GM20000 (cell line): Measurements from ENCODE around the gene CORIN.

ENCODE experiments used
- DNase-seq: peaks from one replicate; pipeline ENCODE4 v3.0.0; 2012; ENCODE audit warnings: low spot score
- TF ChIP-seq, protein P1 (sequence below): IDR thresholded peaks from 2 replicates; pipeline ENCODE4 v1.5.1; 2012; ENCODE audit warnings: mild to moderate bottlenecking, control low read depth; ENCODE audit errors: extremely low read depth, missing control alignments

CORIN gene

DNA sequence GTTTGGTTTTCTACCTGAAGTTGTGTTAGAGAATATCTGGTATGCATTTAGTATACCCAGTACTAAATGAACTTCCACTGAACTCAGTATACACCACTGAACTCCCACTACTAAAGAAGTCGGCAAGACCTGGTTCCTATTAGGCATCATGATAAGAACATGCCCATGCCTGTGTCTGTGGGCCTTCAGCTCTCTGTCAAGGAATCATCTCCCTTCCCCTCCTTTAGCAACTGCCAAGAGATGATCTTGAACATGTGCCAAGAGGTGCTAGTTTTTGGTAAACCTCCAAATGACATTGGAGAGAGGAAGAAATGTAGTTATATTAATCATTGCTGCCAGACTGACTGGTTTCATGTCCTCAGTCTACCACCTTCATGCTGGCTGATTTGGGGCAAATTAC is 239.5 kb downstream of the CORIN start:
- DNase-seq, result no peak
- TF ChIP-seq, protein P1, sequence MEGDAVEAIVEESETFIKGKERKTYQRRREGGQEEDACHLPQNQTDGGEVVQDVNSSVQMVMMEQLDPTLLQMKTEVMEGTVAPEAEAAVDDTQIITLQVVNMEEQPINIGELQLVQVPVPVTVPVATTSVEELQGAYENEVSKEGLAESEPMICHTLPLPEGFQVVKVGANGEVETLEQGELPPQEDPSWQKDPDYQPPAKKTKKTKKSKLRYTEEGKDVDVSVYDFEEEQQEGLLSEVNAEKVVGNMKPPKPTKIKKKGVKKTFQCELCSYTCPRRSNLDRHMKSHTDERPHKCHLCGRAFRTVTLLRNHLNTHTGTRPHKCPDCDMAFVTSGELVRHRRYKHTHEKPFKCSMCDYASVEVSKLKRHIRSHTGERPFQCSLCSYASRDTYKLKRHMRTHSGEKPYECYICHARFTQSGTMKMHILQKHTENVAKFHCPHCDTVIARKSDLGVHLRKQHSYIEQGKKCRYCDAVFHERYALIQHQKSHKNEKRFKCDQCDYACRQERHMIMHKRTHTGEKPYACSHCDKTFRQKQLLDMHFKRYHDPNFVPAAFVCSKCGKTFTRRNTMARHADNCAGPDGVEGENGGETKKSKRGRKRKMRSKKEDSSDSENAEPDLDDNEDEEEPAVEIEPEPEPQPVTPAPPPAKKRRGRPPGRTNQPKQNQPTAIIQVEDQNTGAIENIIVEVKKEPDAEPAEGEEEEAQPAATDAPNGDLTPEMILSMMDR, result no peak

DNA sequence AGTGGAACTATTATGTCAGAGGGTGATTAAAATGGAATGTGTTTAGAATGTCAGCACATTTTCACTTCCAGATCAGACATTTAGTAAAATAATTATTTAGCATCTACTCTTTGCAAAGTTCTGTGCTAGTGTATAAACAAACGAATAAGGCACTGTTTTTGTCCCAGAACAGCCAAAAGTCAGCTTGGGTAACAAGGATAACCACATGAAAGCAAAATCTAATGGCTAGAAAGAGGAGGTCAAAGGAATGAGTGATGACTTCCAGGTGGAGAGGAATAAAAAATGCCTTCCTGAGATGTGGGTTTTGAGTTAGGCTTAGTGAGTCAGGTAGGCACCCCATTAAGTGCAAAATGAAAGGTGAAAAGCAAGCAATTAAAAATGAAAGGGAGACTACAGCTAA is 240.2 kb downstream of the CORIN start:
- TF ChIP-seq, protein P1, result no peak

DNA sequence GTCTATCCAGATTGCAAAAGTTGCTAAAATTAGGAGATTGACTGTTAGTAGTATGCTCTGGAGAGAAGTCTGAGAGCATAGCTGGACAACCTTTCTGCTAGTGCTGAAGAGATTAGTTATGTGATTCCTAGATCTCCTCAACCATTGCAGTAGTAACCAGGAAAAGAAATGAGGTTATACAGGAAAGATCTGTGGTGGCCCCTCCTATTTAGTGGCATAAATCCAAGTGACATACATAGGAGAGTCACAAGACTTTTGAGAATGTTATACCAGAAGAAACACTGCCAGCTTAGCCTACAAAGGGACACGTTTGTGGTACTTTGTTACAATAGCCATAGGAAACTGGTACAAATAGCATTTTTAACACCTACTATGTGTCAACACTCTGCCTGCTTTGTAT is 247.5 kb downstream of the CORIN start:
- DNase-seq, result no peak
- TF ChIP-seq, protein P1, result no peak

More for the DNA sequence above, 240.2 kb downstream of the CORIN start:
- no peak for DNase-seq

DNA sequence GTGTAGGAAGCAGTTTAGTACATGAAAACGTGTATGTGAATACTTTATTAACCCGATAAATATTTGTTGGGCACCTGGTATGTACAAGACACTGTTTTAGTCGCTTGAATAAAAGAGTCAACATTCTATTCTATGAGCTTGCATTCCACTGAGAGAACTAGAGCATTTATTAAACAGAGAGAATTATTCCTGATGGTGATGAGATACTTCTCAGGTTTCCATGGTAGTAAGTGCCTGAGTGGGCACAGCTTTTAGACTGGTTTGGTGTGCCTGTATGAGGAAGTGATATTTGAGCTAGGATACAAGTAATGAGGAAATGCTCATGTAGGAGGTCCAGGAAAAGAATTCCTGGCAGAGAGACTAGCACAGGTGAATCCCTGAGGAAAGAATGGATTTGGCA is 258.6 kb downstream of the CORIN start:
- TF ChIP-seq, protein P1, result no peak
- no peak for DNase-seq

DNA sequence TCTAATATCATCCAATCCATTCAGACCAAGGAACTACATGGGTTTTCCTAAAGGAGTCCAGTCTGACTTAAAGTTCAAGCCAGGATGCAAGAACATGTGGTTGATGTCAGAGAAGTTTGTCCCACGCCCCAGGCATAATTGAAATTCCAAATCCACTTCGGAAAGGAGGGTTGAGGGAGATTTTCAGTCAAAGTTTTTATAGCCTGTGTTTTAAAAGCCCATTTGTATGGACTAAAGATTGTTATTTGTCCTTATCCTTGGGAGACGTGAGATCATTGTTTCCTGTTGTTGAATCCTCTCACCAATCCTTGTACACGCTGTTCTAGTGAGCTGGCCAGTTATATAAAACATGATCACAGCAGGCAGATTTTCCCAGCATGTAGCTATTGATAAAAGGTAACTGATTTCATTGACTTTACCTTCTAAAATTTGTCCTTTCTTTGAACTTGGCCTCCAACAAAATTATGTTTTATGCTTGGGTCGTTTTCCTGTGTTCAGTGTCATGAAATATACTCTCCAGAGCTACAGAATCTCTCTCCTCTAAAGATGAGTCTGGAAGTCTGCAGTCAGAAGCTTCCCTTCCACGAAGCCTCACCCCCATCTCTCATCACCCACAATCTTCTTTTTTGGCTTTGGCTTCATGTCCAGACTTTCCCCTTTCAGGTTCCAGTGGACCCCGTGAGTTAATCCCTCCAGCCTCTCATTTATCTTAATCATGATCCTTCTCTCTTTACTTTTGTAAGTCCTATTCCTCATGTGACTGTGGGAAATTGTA is 259.9 kb downstream of the CORIN start:
- no peak for DNase-seq
- TF ChIP-seq, protein P1, result no peak

DNA sequence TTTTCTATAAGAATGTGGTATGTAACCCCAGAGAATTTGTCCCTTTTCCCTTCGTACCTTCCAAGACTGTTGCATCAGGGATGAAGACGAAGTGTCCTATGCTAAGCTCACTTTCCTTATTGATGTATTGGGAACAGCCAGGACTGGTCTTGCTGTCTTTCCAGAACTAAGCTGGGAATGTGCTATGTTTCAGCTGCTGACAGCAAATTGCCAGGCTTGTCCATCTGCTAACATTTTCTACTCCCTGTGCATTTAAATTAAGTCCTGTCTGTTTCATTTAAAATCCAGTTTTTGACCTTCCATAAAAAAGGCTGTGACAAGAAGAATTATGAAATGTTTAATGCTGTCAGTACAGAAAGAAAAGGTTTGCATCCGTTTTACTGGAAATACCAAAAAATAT is 264.9 kb downstream of the CORIN start:
- no peak for DNase-seq
- TF ChIP-seq, protein P1, result no peak

DNA sequence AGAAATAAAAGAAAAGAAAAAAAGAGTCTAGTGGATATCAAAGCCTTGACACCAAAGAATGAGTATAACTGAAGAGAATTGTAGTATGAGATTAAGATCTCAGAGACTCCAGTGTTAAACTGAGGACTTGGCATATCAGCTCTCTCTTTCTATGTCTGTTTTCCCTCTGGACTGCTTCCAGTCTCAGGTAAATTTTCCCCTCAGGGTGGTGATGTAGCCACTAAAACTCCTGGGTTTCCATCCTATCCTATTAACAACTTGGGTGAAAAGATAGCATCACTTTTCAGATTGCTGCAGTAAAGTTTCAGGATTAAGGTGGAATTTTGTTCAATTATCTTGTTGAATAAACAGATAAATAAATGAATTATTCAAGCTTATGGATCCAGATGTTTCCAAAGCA is 267.1 kb downstream of the CORIN start:
- TF ChIP-seq, protein P1, result no peak
- no peak for DNase-seq
